ENCODE data around the gene SH3D21. TPM values are rescaled to one million over a fixed set of nuclear protein-coding genes. Genes with fewer than 3 reads are reported as not detected.
A peak's percentile ranks its signal among the peaks of the same experiment; 100 is the strongest.

The SH3D21 gene
- total RNA-seq, 2 donors from 2014 or later = 14.7 to 15.5 TPM

GRCh38 chr1:36369061-36369861 lies 63.1 kb downstream of the SH3D21 start:
- H3K9me3 Mint-ChIP-seq = no peaks in the 10 kb centered on the region
- peaks cover 24% of the 10 kb centered on the region for H3K36me3 Mint-ChIP-seq (ENCODE audit: low read depth)
- Histone ChIP-seq H3K4me3 (ENCODE audit: low read length) (no peak overlapping the region), H3K36me3 (ENCODE audit: control insufficient read depth, insufficient read depth, low read length) (peaks cover 48% of the 10 kb centered on the region), H3K27ac (ENCODE audit: low read depth, low read length) (peak overlapping the region; percentile 12), H3K27me3 (ENCODE audit: control insufficient read depth, insufficient read depth, low read length, poor library complexity, severe bottlenecking) (no peaks in the 10 kb centered on the region), H3K9me3 (ENCODE audit: control insufficient read depth, low read length) (no peaks in the 10 kb centered on the region), H3K4me1 (ENCODE audit: control insufficient read depth, insufficient read depth, low read length) (peaks cover 9% of the 10 kb centered on the region), H3K9ac (ENCODE audit: extremely low read depth, low read length, poor library complexity, severe bottlenecking) (no peak overlapping the region)
- TF ChIP-seq CTCF (conservative IDR thresholded peaks at IDR 0.05) = peak; percentile 92
- no peak overlapping the region for H3K4me3 Mint-ChIP-seq
- no peaks in the 10 kb centered on the region for H3K27me3 Mint-ChIP-seq (ENCODE audit: insufficient read depth)
- peak; percentile 97 for DNase-seq
- peaks cover 23% of the 10 kb centered on the region for H3K4me1 Mint-ChIP-seq
- 65 to 70% methylated on average over 3 to 7 of the region's 7 CpGs for WGBS, 2 experiments (ENCODE audit: insufficient coverage in 1 of 2, insufficient read length in 1 of 2)
- peak overlapping the region; percentile 55 for H3K27ac Mint-ChIP-seq

Other genes with a start within 250 kb of the SH3D21 start
- 1 to 10 TPM; 5.6 to 9.5 TPM for gene TEKT2, start 222.3 kb upstream of the SH3D21 start, total RNA-seq
- gene ADPRS, start 217.5 kb upstream of the SH3D21 start, total RNA-seq = 10 to 100 TPM; 22.1 to 25.3 TPM
- under 1 TPM; 0.18 to 0.40 TPM for gene COL8A2, start 181.1 kb upstream of the SH3D21 start, total RNA-seq
- 10 to 100 TPM; 61.5 to 79.9 TPM for gene TRAPPC3, start 156.9 kb upstream of the SH3D21 start, total RNA-seq
- gene MAP7D1, start 150.2 kb upstream of the SH3D21 start, total RNA-seq = 100 to 1,000 TPM; 119 to 120 TPM
- 100 to 1,000 TPM; 145 to 165 TPM for gene THRAP3, start 81.9 kb upstream of the SH3D21 start, total RNA-seq
- 10 to 100 TPM; 14.1 to 16.3 TPM for gene EVA1B, start 17.3 kb downstream of the SH3D21 start, total RNA-seq
- gene STK40, start 79.6 kb downstream of the SH3D21 start, total RNA-seq = 10 to 100 TPM; 19.4 to 32.4 TPM
- gene LSM10, start 91.5 kb downstream of the SH3D21 start, total RNA-seq = 10 to 100 TPM; 37.5 to 45.6 TPM
- gene OSCP1, start 144.1 kb downstream of the SH3D21 start, total RNA-seq = 10 to 100 TPM in 1 of 2 donors, 1 to 10 TPM in 1; 9.6 to 10.5 TPM
- 100 to 1,000 TPM; 107 to 111 TPM for gene MRPS15, start 158.0 kb downstream of the SH3D21 start, total RNA-seq
- gene CSF3R, start 176.5 kb downstream of the SH3D21 start, total RNA-seq = 1 to 10 TPM; 1.5 TPM